D721Med (cell line): Measurements from ENCODE around the gene PREX1.

ENCODE experiments used
- DNase-seq: peaks from one replicate; pipeline ENCODE4 v3.0.0; 2011; ENCODE audit warnings: low spot score; ENCODE audit not compliant: insufficient read length
- FAIRE-seq: peaks from 2 replicates; lab custom pipeline; 2011; peaks lifted over from hg19 to GRCh38; lab: Jason Lieb, UNC
- CTCF ChIP-seq: IDR thresholded peaks from 2 replicates; pipeline ENCODE4 v1.5.1; 2012; ENCODE audit warnings: mild to moderate bottlenecking, control low read depth; ENCODE audit not compliant: insufficient read depth; ENCODE audit errors: missing control alignments

Gene PREX1

GRCh38 chr20:48684501-48685041, 143.2 kb downstream of the PREX1 start:
- no peak for TF ChIP-seq CTCF
- DNase-seq = no peak
- FAIRE-seq = no peak

GRCh38 chr20:48683467-48684175, 144.2 kb downstream of the PREX1 start:
- DNase-seq (no peak), FAIRE-seq (no peak)
- no peak for TF ChIP-seq CTCF

GRCh38 chr20:48682529-48683363, 145.1 kb downstream of the PREX1 start:
- TF ChIP-seq CTCF = no peak
- DNase-seq (peak; percentile 74), FAIRE-seq (no peak)

GRCh38 chr20:48681873-48682426, 145.8 kb downstream of the PREX1 start:
- DNase-seq = no peak
- no peak for FAIRE-seq
- TF ChIP-seq CTCF = no peak

- no peak for DNase-seq
- no peak for TF ChIP-seq CTCF
- FAIRE-seq = no peak
These were observed 146.5 kb downstream of the PREX1 start for GRCh38 chr20:48681201-48681872.

- no peak for DNase-seq
- TF ChIP-seq CTCF = no peak
- no peak for FAIRE-seq
These were observed 147.1 kb downstream of the PREX1 start for GRCh38 chr20:48680650-48681049.
